Stimulated activated CD4-positive, alpha-beta T cell treated with anti-CD3 and anti-CD28 coated beads, TNF-alpha, amount 100 ng/mL, for 1 hour (primary cell): ENCODE data around the gene C14orf180.

Experiments
- DNase-seq, 3 donors: peaks; one replicate each; pipeline ENCODE4 v3.0.0-alpha.2; 2020; ENCODE audit warnings: low read depth in 3 of 3, low spot score in 1 of 3

Gene C14orf180

DNA sequence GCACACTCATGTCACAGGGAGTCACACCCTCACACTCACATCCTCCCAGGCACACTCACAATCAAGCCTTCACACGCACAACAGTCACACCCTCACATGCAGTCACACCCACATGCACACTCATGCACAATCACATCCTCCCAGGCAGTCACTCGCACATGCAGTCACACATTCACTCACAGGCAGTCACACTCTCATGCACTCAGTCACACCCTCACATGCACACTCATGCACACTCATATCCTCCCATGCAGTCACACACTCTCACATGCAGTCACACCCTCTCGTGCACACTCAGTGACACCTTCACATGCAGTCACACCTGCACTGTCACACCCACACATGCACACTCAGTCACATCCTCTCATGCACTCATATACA lies 12.7 kb downstream of the C14orf180 start:
- DNase-seq, result no peak

DNA sequence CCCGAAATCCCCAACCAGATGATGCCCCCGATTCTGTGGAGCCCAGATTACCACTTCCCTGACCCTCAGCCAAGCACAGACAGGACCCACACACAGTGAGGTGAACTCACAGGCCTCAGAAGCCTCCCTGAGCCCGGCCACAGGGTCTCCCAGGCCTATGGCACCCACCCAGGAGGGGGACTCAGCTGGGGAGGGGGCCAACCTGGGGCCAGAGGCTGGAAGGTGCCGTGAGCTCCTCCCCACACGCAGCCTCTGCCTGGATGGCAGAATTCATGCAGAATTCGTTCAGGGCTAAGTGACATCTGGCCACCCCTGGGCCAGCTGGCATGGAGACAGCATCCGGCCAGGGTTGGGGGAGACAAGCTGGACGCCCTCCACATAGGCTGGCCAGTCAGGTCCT lies 13.2 kb downstream of the C14orf180 start:
- no peak for DNase-seq

DNA sequence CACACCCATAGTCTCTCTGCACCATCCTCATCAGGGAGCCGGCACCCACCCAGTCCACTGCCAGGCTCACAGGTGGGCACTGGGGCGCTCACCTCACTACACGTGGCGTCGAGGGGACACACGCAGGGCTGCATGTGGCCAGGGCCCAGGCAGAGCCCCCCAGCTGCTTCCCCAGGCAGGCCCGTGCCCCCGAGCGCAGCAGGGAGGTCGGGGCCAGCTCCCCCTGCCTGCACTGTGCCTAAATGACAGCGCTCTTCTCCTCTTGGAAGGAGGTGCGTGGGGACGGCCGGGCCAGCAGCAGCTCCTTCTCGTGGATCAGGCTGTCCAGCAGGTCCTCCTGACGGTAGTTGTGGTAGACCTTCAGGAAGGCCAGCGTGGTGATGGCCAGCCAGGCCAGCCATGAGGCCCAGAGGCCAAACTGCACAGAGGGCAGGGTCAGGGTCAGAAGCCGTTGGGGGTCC lies 13.7 kb downstream of the C14orf180 start:
- no peak for DNase-seq

DNA sequence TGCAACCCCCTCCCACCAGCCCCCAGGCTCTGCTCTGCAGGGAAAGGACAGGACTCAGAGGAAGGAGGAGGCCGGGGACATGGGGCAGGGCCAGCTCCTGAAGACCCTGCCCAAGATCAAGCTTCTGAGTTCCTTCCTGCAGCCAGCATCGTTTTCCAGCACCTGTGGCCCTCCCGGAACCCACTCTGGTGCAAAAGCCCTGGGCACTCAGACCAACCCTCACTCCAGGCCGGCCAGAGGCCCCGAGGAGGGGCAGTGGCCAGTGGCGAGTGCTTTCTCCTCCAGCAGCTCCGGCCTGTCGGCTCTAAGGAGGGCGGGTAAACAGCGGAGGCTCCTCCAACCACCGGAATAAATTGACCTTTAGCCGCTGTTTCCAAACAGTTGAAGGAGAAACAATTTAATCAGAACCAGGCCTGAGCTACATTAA lies 14.2 kb downstream of the C14orf180 start:
- DNase-seq, result no peak

DNA sequence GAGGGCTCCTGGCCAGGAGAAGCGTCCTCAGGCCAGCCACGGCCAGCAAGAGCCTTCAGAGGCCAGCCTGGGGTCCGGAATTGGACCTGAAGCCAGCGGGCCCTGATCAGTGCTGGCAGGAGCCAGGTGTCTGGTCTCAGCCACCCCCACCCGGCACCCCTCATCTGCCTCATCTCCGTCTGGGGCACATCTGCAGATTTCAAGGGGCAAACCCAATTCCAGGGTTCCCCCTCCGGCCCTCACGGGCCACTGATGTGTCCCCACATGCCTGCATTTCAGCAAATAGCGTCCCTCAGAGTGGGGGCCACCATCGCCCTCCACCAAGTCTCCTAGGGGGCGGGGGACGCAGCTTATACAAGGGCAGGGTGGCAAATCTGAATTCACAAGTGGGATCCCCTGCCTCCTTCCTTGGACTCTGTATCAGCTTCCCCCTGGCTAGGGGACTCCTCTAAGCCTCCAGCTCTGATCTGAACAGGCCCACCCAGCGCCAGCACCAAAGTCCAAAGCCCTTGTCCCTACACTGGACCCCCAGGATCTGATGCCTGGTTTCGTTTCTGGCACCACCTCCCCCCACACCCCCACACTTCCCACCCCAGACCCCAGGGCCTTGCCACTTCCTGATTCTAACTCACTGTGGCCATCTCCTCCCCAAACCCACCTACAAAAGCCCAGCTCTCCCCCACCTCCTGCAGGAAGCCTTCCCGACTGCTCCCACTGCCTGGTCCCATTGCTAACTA lies 14.9 kb downstream of the C14orf180 start:
- no peak for DNase-seq

DNA sequence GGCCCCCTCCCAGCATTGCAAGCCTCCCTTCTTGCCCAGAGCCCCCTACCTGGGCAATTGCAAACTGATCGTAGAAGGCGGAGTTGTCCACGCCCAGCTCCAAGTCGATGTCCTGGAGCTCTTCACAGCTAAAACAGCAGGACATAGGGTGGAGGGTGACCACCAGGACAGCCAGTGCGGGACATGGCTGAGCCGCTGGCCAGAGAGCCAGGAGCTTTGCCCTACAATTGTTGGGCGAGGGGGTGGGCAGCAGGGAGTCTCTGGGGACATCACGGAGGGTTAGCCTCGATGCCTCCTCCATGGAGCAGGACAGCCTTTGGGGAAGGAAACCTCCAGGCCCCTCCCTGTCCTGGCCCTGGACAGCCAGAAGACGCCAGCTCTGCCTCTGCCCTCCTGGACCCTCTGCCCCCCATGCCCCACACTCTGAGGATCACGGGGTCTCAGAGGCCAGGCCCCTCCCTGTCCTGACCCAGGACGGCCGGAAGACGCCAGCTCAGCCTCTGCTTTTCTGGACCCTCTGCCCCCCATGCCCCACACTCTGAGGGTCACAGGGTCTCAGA lies 15.6 kb downstream of the C14orf180 start:
- DNase-seq, result no peak

DNA sequence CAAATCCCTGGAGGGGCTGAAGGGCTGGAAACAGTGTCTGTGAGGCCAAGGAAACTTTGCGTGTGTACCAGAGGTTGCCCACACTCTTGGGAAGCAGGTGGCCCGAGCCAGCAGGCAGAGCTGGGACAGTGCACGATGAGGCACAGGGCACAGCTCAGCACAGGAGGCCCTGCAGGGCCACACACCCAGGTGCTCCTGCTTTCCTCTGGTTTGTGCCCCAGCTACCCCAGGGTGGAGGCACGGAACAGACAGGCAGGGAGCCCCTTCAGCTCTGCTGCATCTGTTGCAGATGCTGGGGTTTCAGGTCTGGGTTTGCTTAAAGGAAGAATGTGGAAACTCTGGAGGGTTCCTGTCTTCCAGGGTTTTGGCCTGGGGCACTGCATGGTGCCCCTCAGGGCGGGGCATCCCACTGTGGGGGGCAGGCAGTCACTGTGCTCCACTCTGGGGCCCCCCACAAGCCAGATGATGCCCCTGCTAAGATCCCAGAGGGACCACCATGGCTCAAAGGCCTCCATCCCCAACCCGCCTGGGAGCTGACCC lies 16.4 kb downstream of the C14orf180 start:
- DNase-seq, result no peak

DNA sequence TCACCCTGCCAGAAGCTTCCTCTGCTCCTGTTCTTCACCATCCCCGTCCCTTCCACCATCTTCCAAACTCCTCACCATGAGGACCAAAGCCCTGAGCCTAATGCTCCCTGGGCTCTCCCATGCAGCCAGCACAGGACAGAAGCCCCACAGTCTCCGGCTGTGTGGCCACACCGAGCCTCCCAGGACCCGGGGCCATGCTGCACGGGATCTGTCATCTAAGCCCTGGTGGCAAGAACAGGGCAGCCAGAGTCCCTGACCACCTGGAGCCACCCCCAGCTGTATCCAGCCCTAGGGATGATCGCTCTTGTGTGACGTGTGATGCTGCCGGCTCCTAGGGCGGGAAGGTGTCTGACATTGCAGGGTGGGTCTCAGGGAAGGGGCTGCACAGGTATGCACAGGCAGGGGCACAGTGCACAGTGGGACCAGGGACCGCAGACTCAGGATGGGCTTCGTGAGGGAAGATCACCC lies 16.9 kb downstream of the C14orf180 start:
- DNase-seq, result no peak

DNA sequence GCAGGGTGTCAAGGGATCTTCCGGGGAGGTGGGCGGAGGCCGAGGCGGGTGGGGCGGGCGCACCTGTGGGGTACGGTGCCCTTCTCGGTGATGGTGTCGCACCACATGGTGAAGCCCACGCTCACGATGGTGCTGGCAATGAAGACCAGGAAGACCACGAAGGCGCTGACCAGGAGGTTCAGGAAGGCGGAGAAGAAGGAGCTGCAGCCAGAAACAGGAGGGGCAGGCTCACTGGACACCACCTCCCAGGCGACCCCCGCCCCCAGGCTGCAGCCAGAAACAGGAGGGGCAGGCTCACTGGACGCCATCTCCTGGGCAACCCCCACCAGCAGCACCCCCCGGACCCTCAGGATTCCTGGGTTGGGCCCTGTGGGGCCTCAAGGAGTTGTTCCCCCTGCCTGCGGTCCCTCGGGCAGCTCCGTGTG lies 17.4 kb downstream of the C14orf180 start:
- no peak for DNase-seq

DNA sequence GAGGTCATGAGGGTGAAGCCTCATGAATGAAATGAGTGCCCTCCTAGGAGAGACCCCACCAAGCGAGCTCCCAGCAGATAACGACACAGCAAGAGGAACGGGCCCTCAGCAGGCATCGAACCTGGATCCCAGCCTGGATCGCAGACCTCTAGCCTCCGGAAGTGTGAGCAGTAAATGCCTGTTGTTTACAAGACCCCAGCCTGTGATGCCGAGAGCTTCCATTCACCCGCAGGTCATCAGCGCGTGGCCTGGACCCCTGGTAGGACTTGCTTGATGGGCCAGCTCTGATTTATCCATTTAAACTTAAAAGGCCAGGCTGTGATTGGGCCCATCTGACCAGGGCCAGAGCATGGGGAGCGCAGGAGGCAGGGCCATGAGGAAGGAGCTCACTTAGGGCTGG lies 18.0 kb downstream of the C14orf180 start:
- no peak for DNase-seq

DNA sequence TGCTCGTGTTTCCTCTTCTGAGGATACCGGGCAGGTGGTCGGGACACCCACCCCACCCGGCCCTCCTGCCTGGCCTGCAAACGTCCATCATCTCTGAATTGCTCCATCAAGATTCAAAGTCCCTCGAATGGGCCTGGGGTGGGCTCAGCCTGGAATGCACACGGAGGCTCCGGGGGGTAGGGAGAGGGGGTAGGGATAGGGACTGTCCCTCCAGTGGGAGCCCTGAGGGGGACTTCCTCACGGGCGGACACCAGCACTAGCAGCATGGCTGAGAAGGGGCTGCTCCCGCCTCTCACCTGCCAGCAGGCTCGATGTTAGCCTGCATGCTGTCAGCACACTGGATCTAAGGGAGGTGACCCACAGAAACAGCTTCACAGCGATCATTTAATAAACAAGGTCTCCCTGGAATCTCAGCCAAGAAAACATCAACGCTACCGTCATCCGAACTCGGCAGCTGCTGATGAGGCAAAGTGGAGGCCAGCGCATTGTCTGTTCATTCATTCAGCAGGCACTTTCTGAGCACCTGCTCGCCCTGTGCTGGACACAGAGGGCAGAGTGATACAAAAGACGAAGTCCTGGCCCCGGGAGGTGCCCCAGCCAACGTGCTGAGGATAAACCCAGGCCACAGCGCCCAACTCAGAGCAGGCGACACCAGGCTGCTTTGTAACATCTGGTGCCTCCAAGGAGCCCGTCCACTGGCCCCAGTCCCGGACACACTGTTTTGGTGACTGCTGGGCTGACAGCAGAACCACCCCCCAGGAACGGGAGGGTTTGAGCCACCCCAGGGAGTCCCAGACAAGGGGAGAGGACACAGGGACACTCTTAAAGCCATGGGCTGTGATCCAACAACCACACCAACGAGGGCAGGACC lies 18.7 kb downstream of the C14orf180 start:
- no peak for DNase-seq

DNA sequence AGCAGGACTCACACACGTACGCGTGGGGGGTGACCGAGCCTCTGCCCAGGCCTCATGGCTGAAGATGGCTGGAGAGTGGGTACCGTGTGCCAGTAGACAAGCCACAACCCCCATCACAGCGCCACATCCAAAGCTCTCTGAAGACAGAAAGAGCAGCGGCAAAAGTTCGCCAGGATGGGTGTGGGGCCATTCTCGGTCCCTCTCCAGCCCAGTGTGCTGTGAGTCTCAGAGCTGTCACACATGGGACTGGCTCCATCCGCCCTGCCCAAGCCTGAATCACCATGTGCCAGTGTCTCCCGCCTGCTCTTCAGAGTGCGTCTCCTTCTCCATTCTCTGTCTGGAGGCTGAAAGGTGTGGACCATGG lies 19.3 kb downstream of the C14orf180 start:
- DNase-seq, result no peak

DNA sequence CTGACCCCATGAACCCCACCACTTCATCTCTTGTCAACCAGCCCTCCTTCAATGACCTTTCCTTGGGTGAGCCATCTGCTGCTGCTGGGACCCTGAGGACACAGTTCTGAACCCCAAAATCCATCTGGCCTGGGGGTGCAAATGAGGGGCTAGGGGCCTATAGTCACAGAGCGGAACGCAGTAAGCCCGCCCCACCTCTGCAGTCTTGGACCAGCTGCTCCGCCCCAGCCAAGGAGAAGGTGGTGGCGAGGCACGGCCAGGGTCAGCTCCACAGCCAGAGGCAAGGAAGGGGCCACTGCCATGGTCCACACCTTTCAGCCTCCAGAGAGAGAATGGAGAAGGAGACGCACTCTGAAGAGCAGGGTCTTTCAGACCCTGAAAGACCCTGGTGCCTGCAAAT lies 19.9 kb downstream of the C14orf180 start:
- DNase-seq, result no peak

DNA sequence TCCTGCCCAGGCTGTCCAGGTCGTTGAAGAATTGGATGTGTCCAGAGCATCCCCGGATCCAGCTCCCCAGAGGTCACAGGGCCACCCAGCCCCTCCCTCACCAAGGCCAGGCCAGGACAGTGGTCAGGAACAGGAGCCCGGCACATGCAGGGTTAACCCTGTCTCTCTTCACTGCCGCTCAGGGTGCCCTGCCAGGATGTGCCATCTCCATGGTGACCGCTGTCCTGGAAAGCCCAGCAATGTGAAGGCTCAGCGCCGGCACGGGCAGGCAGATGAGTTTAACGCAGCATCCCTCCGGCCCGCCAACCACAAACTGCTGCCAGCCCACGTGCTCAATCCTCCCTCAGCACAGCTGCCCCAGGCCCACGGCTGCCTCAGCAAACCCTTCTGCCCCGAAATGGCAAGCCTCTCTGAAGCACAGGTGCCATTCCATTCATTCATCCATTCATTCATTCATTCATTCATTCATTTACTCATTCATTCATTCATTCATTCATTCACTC lies 20.6 kb downstream of the C14orf180 start:
- DNase-seq, result no peak

DNA sequence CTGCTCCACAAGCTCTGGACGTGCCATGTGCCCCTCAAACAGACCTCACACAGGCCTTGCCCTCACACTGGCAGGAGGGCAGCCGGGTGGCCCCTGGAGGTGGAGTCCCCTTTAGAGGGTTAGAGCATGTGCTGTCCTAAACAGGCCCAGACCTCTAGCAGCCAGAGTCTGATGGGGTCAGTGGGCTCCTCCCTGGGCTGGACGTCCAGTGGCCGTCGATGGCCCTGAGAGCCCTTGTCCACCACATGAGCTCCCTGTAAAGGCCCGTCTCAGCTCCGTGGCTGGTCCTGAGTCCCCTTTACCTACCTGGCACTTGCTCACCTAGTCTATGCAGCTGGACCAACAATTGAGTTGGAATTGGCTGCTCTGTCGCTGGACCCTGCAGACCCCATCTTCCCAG lies 21.2 kb downstream of the C14orf180 start:
- DNase-seq, result no peak

DNA sequence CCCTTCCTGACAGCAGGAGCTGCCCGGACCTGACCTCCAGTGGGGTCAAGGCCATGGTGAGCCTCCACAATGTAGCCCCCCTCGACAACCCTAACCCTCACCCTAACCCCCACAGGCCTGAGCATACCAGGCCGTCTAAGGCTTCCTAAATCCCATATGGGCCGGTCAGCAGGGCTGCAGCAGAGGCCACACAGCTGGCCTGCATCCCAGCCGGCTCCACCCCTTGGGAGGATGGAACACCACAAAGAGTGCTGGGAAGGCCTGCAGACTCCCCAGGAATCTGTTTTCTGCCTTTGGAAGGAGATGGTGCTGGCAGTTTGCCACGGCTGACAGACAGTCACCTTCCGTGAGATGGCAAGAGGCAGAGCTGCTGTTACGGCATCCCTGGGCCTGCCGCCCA lies 22.2 kb downstream of the C14orf180 start:
- DNase-seq, result no peak

DNA sequence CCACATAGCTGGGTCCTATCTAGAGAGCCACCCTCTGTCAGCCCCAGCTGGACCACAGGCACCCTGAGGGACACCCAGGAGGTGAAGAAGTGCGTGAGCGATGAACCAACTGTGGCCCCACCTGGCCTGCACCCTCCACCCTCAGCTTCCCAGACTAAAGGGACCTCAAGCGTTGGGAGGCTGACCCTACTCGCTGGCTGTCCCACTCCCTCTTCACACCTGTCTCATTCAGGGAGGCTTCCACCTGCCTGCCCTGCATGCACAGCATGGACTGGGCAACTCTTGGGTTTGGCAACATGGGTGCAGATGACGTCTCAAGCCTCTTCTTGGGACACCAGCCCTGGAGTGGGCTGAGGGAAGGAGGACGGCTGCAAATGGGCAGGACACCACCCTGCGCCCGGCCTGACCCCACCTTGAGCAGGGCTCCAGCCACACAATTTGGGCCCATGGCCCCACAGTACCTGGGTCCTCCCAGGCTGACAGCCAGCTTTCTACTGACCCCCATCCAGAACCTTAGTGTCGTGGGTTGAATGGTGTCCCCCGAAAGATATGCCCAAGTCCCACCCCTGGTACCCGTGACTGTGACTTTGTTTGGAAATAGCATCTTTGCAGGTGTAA lies 22.9 kb downstream of the C14orf180 start:
- no peak for DNase-seq

DNA sequence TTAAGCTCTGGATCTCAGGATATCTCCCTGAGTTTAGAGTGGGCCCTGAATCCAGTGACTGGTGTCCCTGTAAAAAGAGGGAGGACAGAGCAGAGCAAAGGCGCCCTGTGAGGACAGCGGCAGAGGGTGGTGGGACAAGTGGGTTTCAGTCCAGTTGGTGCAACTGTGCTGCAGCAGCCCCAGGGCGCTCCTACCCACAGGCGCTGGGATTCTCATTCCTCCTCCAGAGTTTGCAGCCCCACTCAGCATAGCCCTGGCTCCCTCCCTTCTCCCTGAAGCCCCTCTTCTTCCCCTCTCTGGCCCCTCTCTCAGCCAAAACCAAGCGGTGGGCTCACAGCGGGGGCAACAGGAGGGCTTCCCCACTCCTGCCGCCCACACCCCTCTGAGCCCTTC lies 23.4 kb downstream of the C14orf180 start:
- DNase-seq, result no peak

DNA sequence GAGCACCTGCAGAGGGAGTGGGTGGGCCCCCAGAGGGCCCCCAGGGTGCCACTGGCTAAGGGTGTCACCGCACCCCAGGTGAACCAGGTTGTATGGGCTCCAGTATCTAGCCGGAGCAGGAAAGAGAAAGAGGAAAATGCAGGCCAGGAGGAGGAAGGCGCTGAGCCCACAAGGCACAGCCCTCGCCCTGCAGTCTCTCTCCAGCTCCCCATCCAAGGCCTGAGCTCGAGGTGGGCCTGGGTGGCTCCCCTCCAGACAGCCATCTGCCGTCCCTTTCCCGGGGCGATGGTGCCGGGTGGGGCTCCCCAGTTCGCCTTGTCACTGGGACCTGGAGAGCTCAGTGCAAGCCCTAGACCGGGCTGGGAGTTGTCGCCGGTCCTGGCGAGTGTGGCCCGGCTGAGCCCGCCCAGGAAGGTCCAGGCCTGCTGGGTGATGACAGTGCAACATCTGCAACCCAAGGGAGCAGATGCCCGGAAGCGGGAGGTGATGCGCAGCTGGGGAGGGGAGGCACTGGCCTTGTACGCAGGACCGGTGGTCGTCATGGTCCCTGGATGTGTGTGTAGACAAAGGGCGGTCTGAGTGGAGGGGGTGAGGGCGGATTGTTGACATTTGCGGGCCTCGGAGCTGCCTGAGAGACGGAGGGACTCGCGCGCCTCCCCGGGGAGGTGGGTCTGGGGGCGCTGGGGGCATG lies 24.3 kb downstream of the C14orf180 start:
- DNase-seq, result no peak
